ENCODE data around the gene FCHO1.
"Not testable (repeated sequence)": the region's sequence is repeated elsewhere in the genome, so short reads cannot be mapped to it uniquely, and the experiment has no call there.

Gene FCHO1

DNA sequence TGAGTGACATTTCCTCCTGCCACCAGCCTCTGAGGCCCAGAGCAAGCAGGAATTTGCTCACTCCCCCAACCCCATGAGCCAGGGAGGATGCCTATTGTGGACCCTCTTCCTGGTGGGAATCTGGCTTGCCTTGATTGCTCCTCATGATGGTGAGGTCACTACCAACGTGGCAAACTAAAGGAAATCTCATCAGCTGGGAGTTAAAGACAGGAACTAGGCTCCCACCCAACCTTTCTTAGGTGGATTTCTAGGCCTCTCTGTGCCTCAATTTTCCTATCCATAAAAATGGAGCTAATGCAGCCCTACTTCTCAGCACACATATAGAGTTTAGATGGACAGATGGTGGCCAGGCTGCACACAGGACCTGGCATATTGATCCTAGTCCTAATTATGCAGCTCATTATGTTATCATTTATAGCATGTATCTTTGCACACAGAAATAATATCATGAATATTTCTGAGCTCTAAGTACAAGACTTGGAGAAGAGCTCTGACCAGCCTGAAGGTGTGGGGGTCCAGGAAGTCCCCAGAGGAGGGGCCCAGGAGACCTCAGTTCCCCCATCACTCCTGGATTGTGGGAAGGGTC, 45.7 kb downstream of the FCHO1 start:
- Histone ChIP-seq H3K27ac (replicated peaks) (no peak overlapping the region), H3K27me3 (ENCODE audit: insufficient read depth, poor library complexity, severe bottlenecking) (peaks cover 30% of the 10 kb centered on the region), H3K4me3 (replicated peaks; ENCODE audit: insufficient read depth, low read length) (no peak overlapping the region)
- DNase-seq (ENCODE audit: low read depth in 1 of 2, low spot score in 1 of 2): no peak
- no peak for TF ChIP-seq GABPA (IDR thresholded peaks at IDR 0.05; ENCODE audit: low read depth)
- TF ChIP-seq SPI1 (IDR thresholded peaks at IDR 0.05; ENCODE audit: borderline replicate concordance, low read depth): no peak
- no peak for TF ChIP-seq CTCF (IDR thresholded peaks at IDR 0.05; ENCODE audit: insufficient read depth, low read length)
- no peak for TF ChIP-seq POLR2AphosphoS5 (IDR thresholded peaks at IDR 0.05; ENCODE audit: low read depth)
- TF ChIP-seq, protein P1, sequence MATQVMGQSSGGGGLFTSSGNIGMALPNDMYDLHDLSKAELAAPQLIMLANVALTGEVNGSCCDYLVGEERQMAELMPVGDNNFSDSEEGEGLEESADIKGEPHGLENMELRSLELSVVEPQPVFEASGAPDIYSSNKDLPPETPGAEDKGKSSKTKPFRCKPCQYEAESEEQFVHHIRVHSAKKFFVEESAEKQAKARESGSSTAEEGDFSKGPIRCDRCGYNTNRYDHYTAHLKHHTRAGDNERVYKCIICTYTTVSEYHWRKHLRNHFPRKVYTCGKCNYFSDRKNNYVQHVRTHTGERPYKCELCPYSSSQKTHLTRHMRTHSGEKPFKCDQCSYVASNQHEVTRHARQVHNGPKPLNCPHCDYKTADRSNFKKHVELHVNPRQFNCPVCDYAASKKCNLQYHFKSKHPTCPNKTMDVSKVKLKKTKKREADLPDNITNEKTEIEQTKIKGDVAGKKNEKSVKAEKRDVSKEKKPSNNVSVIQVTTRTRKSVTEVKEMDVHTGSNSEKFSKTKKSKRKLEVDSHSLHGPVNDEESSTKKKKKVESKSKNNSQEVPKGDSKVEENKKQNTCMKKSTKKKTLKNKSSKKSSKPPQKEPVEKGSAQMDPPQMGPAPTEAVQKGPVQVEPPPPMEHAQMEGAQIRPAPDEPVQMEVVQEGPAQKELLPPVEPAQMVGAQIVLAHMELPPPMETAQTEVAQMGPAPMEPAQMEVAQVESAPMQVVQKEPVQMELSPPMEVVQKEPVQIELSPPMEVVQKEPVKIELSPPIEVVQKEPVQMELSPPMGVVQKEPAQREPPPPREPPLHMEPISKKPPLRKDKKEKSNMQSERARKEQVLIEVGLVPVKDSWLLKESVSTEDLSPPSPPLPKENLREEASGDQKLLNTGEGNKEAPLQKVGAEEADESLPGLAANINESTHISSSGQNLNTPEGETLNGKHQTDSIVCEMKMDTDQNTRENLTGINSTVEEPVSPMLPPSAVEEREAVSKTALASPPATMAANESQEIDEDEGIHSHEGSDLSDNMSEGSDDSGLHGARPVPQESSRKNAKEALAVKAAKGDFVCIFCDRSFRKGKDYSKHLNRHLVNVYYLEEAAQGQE (IDR thresholded peaks at IDR 0.05; ENCODE audit: insufficient replicate concordance, low read depth): no peak

- no peak for DNase-seq (ENCODE audit: low read depth in 1 of 2, low spot score in 1 of 2)
- H3K27me3 ChIP-seq (ENCODE audit: insufficient read depth, poor library complexity, severe bottlenecking): peaks cover 30% of the 10 kb centered on the region
- H3K27ac ChIP-seq (replicated peaks): no peak overlapping the region
- no peak overlapping the region for H3K4me3 ChIP-seq (replicated peaks; ENCODE audit: insufficient read depth, low read length)
- TF ChIP-seq, protein P1 (IDR thresholded peaks at IDR 0.05; ENCODE audit: insufficient replicate concordance, low read depth): no peak
- TF ChIP-seq GABPA (IDR thresholded peaks at IDR 0.05; ENCODE audit: low read depth) (no peak), SPI1 (IDR thresholded peaks at IDR 0.05; ENCODE audit: borderline replicate concordance, low read depth) (no peak), CTCF (IDR thresholded peaks at IDR 0.05; ENCODE audit: insufficient read depth, low read length) (no peak), POLR2AphosphoS5 (IDR thresholded peaks at IDR 0.05; ENCODE audit: low read depth) (no peak)
Measured at GRCh38 chr19:17797424-17798201, 46.3 kb downstream of the FCHO1 start.

DNA sequence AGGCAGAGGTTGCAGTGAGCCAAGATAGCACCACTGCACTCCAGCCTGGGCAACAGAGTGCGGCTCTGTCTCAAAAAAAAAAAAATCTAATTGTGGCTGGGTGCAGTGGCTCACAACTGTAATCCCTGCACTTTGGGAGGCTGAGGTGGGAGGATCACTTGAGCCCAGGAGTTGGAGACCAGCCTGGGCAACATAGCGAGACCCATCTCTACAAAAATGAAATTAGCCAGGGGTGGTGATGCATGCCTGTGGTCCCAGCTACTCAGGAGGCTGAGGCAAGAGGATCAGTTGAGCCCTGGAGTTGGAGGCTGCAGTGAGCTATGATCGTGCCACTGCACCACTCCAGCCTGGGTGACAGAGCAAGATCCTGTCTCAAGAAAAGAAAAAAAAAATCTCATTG, 47.3 kb downstream of the FCHO1 start:
- not testable (repeated sequence) for H3K27ac ChIP-seq (replicated peaks); H3K4me3 ChIP-seq (replicated peaks; ENCODE audit: insufficient read depth, low read length); DNase-seq (ENCODE audit: low read depth in 1 of 2, low spot score in 1 of 2)
- peaks cover 30% of the 10 kb centered on the region for H3K27me3 ChIP-seq (ENCODE audit: insufficient read depth, poor library complexity, severe bottlenecking)

DNA sequence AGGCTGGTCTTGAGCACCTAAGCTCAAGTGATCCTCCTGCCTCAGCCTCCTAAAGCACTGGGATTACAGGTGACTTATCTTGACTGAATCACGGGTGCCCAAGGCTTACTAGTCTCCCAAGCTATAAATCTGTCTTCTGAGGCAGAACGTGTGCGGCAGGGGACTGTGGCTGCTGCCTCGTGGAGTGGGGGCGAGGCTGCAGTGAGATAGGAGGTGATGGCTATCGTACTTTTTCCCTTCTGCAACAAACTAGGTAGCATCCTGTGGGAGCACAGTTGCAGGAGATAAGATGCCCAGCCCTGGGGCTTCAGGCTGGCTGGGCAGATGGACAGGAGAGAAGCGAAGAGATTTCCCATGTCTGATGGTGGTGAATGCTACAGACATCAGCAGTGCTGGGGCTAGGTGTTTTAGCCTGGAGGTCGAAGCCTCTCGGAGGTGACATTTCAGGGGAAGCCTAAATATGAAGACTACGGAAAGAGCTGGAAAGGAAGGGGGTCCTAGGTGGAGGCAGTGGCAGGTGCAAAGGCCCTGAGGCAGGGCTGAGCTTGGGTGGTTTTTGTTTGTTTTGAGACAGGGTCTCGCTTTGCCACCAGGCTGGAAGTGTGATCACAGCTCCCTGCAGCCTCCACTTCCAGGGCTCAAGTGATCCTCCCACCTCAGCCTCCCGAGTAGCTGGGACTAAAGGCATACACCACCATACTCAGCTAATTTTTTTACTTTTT, 51.0 kb downstream of the FCHO1 start:
- TF ChIP-seq, protein P1 (IDR thresholded peaks at IDR 0.05; ENCODE audit: insufficient replicate concordance, low read depth): no peak
- no peak for TF ChIP-seq GABPA (IDR thresholded peaks at IDR 0.05; ENCODE audit: low read depth)
- no peak for TF ChIP-seq POLR2AphosphoS5 (IDR thresholded peaks at IDR 0.05; ENCODE audit: low read depth)
- no peak for TF ChIP-seq CTCF (IDR thresholded peaks at IDR 0.05; ENCODE audit: insufficient read depth, low read length)
- no peak for TF ChIP-seq SPI1 (IDR thresholded peaks at IDR 0.05; ENCODE audit: borderline replicate concordance, low read depth)
- H3K4me3 ChIP-seq (replicated peaks; ENCODE audit: insufficient read depth, low read length): no peak overlapping the region
- DNase-seq (ENCODE audit: low read depth in 1 of 2, low spot score in 1 of 2): no peak
- peaks cover 7% of the 10 kb centered on the region for H3K27me3 ChIP-seq (ENCODE audit: insufficient read depth, poor library complexity, severe bottlenecking)
- H3K27ac ChIP-seq (replicated peaks): no peak overlapping the region

All from HL-60 (cell line).